Aorta (tissue), 5 donors: ENCODE data around the gene SLC6A7. TPM values are rescaled to one million over a fixed set of nuclear protein-coding genes. Genes with fewer than 3 reads are reported as not detected.

Experiments
- ATAC-seq: fragments of 200-7000 bp; cut with Tn5 transposase; one replicate; pipeline ENCODE4 v1.9.1; 2022; ENCODE audit warnings: moderate library complexity; ENCODE audit not compliant: low FRiP score
- DNase-seq, 2 donors: peaks; one replicate each; pipeline ENCODE4 v3.0.0-alpha.2; 2020
- H3K27ac ChIP-seq, 2 donors: one replicate each; pipeline ENCODE4 v1.5.1; 2013; ENCODE audit warnings: low read length in 2 of 2, mild to moderate bottlenecking in 2 of 2, moderate library complexity in 2 of 2, control low read depth in 1 of 2, inconsistent platforms in 1 of 2, low read depth in 1 of 2
- H3K27me3 ChIP-seq, 2 donors: one replicate each; pipeline ENCODE4 v1.6.1; 2013; ENCODE audit warnings: control low read depth in 1 of 2, low read length in 1 of 2, mild to moderate bottlenecking in 1 of 2, moderate library complexity in 1 of 2; ENCODE audit not compliant: insufficient read depth in 2 of 2, control insufficient read depth in 1 of 2
- H3K36me3 ChIP-seq, 2 donors: one replicate each; pipeline ENCODE4 v1.6.1; 2013; ENCODE audit warnings: control low read depth in 1 of 2, low read length in 1 of 2, mild to moderate bottlenecking in 1 of 2; ENCODE audit not compliant: insufficient read depth in 2 of 2, control insufficient read depth in 1 of 2
- H3K4me1 ChIP-seq, 2 donors: one replicate each; pipeline ENCODE4 v1.6.1; 2013; ENCODE audit warnings: low read length in 2 of 2, control low read depth in 1 of 2, mild to moderate bottlenecking in 1 of 2, moderate library complexity in 1 of 2; ENCODE audit not compliant: insufficient read depth in 2 of 2, control insufficient read depth in 1 of 2
- H3K4me3 ChIP-seq, 2 donors: one replicate each; pipeline ENCODE4 v1.5.1; 2013; ENCODE audit warnings: low read length in 2 of 2, control low read depth in 1 of 2, mild to moderate bottlenecking in 1 of 2
- H3K9me3 ChIP-seq: one replicate; pipeline ENCODE4 v1.6.1; 2013; ENCODE audit warnings: mild to moderate bottlenecking, low read length; ENCODE audit not compliant: control insufficient read depth
- WGBS, 2 donors: extraction: QIAGEN DNeasy Blood & Tissue Kit; methylation state at CpG; one replicate each; pipeline ENCODE4 v1.1.7; 2013; 5-methylcytosine and 5-hydroxymethylcytosine counted together
- intact Hi-C, 2 donors: fragments of 100-400 bp; cut with DNase I; formaldehyde crosslinking; loops; one replicate each; pipeline versions ENCODE4 v1.14.2 to v1.15.0; 2022
- polyA plus RNA-seq, 2 donors: library from polyadenylated mRNA; stranded (reverse); fragments of 200-250 nt; gene quantifications; one replicate each; pipeline ENCODE4 v1.2.3, GENCODE V29; 2013
- total RNA-seq, 2 donors: library from RNA; stranded (reverse); fragmentation: NEBNext Ultra II Directional; extraction: Animal tissue kit (Norgen Biotek cat#: 25700); gene quantifications; one replicate each; pipeline ENCODE4 v1.2.1, GENCODE V29; 2021
- donor health status: healthy with polysubstance abuse.
- donor health status: Bipolar disorder and iron deficiency.
- donor health status: DM: no; HTN: no; CAD: no.
- donor health status: DM: no; HTN: no; CAD: no.
- donor health status: DM: yes; HTN: yes; CAD: no.

The SLC6A7 gene
- total and polyA plus RNA-seq, 4 donors, result 0.25 to 0.41 TPM; not detected in 2

DNA sequence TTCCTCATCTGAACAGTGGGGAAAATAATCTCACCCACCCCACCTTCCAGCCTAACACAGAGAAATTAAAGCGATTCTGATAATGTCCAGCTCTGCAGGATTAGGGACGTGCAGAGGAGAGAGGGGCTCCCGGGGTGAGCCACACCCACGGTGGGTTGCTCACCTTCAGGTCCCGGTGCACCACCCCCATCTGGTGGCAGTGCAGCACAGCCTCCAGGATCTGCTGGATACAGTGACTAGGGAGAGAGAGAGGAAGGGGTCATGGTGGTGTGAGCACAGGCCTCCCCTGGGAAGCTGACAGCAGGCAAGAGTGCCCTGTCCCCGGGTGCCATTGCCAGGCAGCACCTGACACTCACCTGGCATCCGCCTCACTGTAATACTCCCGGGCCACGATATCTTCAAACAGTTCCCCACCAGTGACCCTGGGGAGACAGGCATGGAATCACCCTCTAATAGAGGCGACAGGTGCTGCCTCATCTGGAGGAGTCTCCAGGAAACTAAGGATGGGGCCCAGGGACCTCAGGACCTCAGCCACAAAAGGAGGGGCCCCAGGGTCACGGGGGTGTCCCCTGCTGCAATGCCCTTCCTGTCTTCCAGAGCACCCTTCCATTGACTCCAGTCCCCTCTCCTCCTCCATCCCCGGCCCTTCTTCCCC lies 66.7 kb downstream of the SLC6A7 start:
- H3K4me3 ChIP-seq, result no peak overlapping the region
- no peak overlapping the region for H3K27ac ChIP-seq
- DNase-seq (peak in 1 of 2 donors; percentile 39), ATAC-seq (peak; percentile 36)
- 85 to 93% methylated on average over 12 of the region's 12 CpGs for WGBS, 2 donors
- H3K27me3 ChIP-seq, result no peaks in the 10 kb centered on the region
- H3K4me1 ChIP-seq, result no peaks in the 10 kb centered on the region
- H3K9me3 ChIP-seq, result no peaks in the 10 kb centered on the region
- intact Hi-C loops, result no loop called here
- H3K36me3 ChIP-seq, result no peaks in the 10 kb centered on the region

DNA sequence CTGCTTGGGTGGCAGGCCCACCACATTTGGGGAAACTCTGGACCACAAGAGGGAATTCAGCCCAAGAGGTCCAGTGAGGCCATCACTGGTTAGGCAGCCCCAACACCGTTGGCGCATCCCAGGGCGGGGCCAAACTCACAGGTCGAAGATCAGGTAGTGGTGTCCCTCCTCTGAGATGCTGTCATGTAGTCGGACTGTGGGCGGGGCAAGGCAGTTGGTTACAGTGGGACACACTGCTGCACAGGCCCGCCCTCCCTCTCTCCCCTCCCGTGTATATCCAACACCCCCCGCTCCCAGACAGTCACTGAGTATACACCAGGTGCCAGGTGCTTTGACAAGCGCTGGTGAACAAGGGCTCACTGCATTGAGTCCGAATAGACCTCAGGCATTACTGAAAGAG lies 67.6 kb downstream of the SLC6A7 start:
- H3K36me3 ChIP-seq, result no peaks in the 10 kb centered on the region
- no peaks in the 10 kb centered on the region for H3K27me3 ChIP-seq
- no peaks in the 10 kb centered on the region for H3K4me1 ChIP-seq
- DNase-seq, result peak in 1 of 2 donors; percentile 29
- ATAC-seq, result no peak
- intact Hi-C loops, result no loop called here
- 89% methylated on average over 11 of the region's 11 CpGs for WGBS, 2 donors
- H3K9me3 ChIP-seq, result no peaks in the 10 kb centered on the region
- no peak overlapping the region for H3K27ac ChIP-seq
- H3K4me3 ChIP-seq, result no peak overlapping the region

DNA sequence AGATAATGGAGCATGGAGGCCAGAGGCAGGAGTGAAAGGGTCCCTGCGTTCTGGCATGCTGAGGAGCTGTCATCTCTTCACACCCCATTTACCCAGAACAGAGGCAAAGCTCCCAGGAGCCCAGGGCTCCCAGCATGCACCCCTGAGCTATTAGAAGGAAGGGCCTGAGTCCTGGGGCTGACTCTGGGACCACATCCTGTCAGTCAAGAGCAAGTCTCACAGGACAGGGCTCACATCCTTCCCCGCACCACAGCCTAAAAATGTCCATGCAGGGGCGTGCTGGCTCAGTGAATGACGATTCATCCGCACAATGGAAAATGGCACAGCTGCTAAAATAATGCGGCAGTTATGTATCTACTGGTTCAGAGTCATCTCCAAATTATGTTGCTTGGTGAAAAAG lies 68.3 kb downstream of the SLC6A7 start:
- Histone ChIP-seq H3K27ac (no peak overlapping the region), H3K27me3 (no peaks in the 10 kb centered on the region), H3K9me3 (no peaks in the 10 kb centered on the region), H3K4me1 (no peaks in the 10 kb centered on the region), H3K4me3 (no peak overlapping the region), H3K36me3 (no peaks in the 10 kb centered on the region)
- WGBS, 2 donors, result 79 to 80% methylated on average over 6 of the region's 6 CpGs
- intact Hi-C loops, result no loop called here
- ATAC-seq, result no peak
- no peak for DNase-seq

Other genes starting within 250 kb of the SLC6A7 start
- gene PDE6A, start 245.3 kb upstream of the SLC6A7 start, total RNA-seq, result not detected
- gene PDE6A, start 245.3 kb upstream of the SLC6A7 start, polyA plus RNA-seq, result under 1 TPM in 1 of 2 donors, not detected in 1; 0.13 TPM
- 10 to 100 TPM; 14.0 to 16.1 TPM for gene SLC26A2, start 229.3 kb upstream of the SLC6A7 start, total RNA-seq
- gene SLC26A2, start 229.3 kb upstream of the SLC6A7 start, polyA plus RNA-seq, result 1 to 10 TPM; 2.8 to 3.3 TPM
- gene TIGD6, start 189.4 kb upstream of the SLC6A7 start, total RNA-seq, result 1 to 10 TPM; 3.8 to 4.2 TPM
- 1 to 10 TPM; 2.1 to 3.7 TPM for gene TIGD6, start 189.4 kb upstream of the SLC6A7 start, polyA plus RNA-seq
- 10 to 100 TPM; 27.6 to 31.0 TPM for gene HMGXB3, start 189.3 kb upstream of the SLC6A7 start, total RNA-seq
- gene HMGXB3, start 189.3 kb upstream of the SLC6A7 start, polyA plus RNA-seq, result 10 to 100 TPM in 1 of 2 donors, 1 to 10 TPM in 1; 2.3 to 16.3 TPM
- 100 to 1,000 TPM in 1 of 2 donors, 10 to 100 TPM in 1; 35.3 to 125 TPM for gene CSF1R, start 103.5 kb upstream of the SLC6A7 start, total RNA-seq
- gene CSF1R, start 103.5 kb upstream of the SLC6A7 start, polyA plus RNA-seq, result 10 to 100 TPM in 1 of 2 donors, 1 to 10 TPM in 1; 3.4 to 15.0 TPM
- 100 to 1,000 TPM; 217 to 360 TPM for gene PDGFRB, start 34.2 kb upstream of the SLC6A7 start, total RNA-seq
- 100 to 1,000 TPM in 1 of 2 donors, 10 to 100 TPM in 1; 44.0 to 353 TPM for gene PDGFRB, start 34.2 kb upstream of the SLC6A7 start, polyA plus RNA-seq
- not detected for gene CDX1, start 23.3 kb upstream of the SLC6A7 start, total RNA-seq
- 10 to 100 TPM in 1 of 2 donors, under 1 TPM in 1; 0.69 to 30.2 TPM for gene CDX1, start 23.3 kb upstream of the SLC6A7 start, polyA plus RNA-seq
- gene CAMK2A, start 99.7 kb downstream of the SLC6A7 start, total RNA-seq, result under 1 TPM; 0.15 to 0.36 TPM
- gene CAMK2A, start 99.7 kb downstream of the SLC6A7 start, polyA plus RNA-seq, result under 1 TPM in 1 of 2 donors, not detected in 1; 0.13 TPM
- gene ARSI, start 112.8 kb downstream of the SLC6A7 start, total RNA-seq, result 1 to 10 TPM in 1 of 2 donors, under 1 TPM in 1; 0.91 to 2.7 TPM
- not detected for gene ARSI, start 112.8 kb downstream of the SLC6A7 start, polyA plus RNA-seq
- 10 to 100 TPM; 26.2 to 27.8 TPM for gene TCOF1, start 167.6 kb downstream of the SLC6A7 start, total RNA-seq
- gene TCOF1, start 167.6 kb downstream of the SLC6A7 start, polyA plus RNA-seq, result 10 to 100 TPM in 1 of 2 donors, 1 to 10 TPM in 1; 8.0 to 31.9 TPM
- gene CD74, start 222.8 kb downstream of the SLC6A7 start, total RNA-seq, result 1,000 to 10,000 TPM in 1 of 2 donors, 100 to 1,000 TPM in 1; 677 to 1,639 TPM
- gene CD74, start 222.8 kb downstream of the SLC6A7 start, polyA plus RNA-seq, result 100 to 1,000 TPM; 114 to 361 TPM